Measurements from ENCODE around the gene SLC17A5.
A peak's percentile ranks its signal among the peaks of the same experiment; 100 is the strongest.

SLC17A5 gene

GRCh38 chr6:73610444-73611275, 43.1 kb downstream of the SLC17A5 start:
- no peak overlapping the region for H2AK5ac ChIP-seq (ENCODE audit: low read length)
- peak overlapping the region; percentile 51 for H3K18ac ChIP-seq (ENCODE audit: low read length)
- H3K23ac ChIP-seq (ENCODE audit: low read length), result no peak overlapping the region
- WGBS (ENCODE audit: extremely low coverage, insufficient coverage, low lambda C conversion rate), result no CpG with 5 or more reads among the region's 6 CpGs
- peak; percentile 30 for DNase-seq
- no peak overlapping the region for H2BK120ac ChIP-seq (ENCODE audit: low read depth, low read length)
- no peaks in the 10 kb centered on the region for H3K36me3 ChIP-seq (ENCODE audit: control insufficient read depth, insufficient read depth, low read length)
- no peaks in the 10 kb centered on the region for H3K27me3 ChIP-seq (ENCODE audit: insufficient read depth, low read length, poor library complexity)
- no peak overlapping the region for H3K4me3 ChIP-seq (ENCODE audit: low read length)
- H4K5ac ChIP-seq (ENCODE audit: low read length), result no peak overlapping the region
- no peak overlapping the region for H3K27ac ChIP-seq (ENCODE audit: low read depth, low read length)
- no peak overlapping the region for H2BK5ac ChIP-seq (ENCODE audit: low read length)
- no peaks in the 10 kb centered on the region for H3K79me2 ChIP-seq (ENCODE audit: control insufficient read depth, insufficient read depth, low read length)
- no peak overlapping the region for H3K9ac ChIP-seq (ENCODE audit: low read length)
- H2BK15ac ChIP-seq (replicated peaks; ENCODE audit: low read depth), result no peak overlapping the region
- H3K79me1 ChIP-seq (ENCODE audit: low read length), result no peaks in the 10 kb centered on the region
- H4K8ac ChIP-seq (ENCODE audit: low read depth, low read length), result no peak overlapping the region
- no peaks in the 10 kb centered on the region for H3K4me1 ChIP-seq (ENCODE audit: control insufficient read depth, low read depth, low read length)
- no peak overlapping the region for H3K4ac ChIP-seq (ENCODE audit: low read depth, low read length)
- H3K4me2 ChIP-seq (ENCODE audit: low read length), result no peak overlapping the region
- H3K56ac ChIP-seq (ENCODE audit: low read length), result no peak overlapping the region

- H2BK120ac ChIP-seq (ENCODE audit: low read depth, low read length), result no peak overlapping the region
- no CpG with 5 or more reads among the region's 4 CpGs for WGBS (ENCODE audit: extremely low coverage, insufficient coverage, low lambda C conversion rate)
These were observed 45.0 kb downstream of the SLC17A5 start for GRCh38 chr6:73608761-73609160.

GRCh38 chr6:73606428-73606827, 47.4 kb downstream of the SLC17A5 start:
- H3K79me2 ChIP-seq (ENCODE audit: control insufficient read depth, insufficient read depth, low read length), result no peaks in the 10 kb centered on the region
- H3K23ac ChIP-seq (ENCODE audit: low read length), result no peak overlapping the region
- H2BK15ac ChIP-seq (replicated peaks; ENCODE audit: low read depth), result no peak overlapping the region
- H2BK5ac ChIP-seq (ENCODE audit: low read length), result no peak overlapping the region
- H3K4me2 ChIP-seq (ENCODE audit: low read length), result no peak overlapping the region
- H3K27me3 ChIP-seq (ENCODE audit: insufficient read depth, low read length, poor library complexity), result no peaks in the 10 kb centered on the region
- no peak overlapping the region for H4K8ac ChIP-seq (ENCODE audit: low read depth, low read length)
- H4K5ac ChIP-seq (ENCODE audit: low read length), result no peak overlapping the region
- H3K36me3 ChIP-seq (ENCODE audit: control insufficient read depth, insufficient read depth, low read length), result no peaks in the 10 kb centered on the region
- H3K4ac ChIP-seq (ENCODE audit: low read depth, low read length), result no peak overlapping the region
- WGBS (ENCODE audit: extremely low coverage, insufficient coverage, low lambda C conversion rate), result no CpG with 5 or more reads among the region's 2 CpGs
- no peak overlapping the region for H3K4me3 ChIP-seq (ENCODE audit: low read length)
- no peaks in the 10 kb centered on the region for H3K4me1 ChIP-seq (ENCODE audit: control insufficient read depth, low read depth, low read length)
- H2AK5ac ChIP-seq (ENCODE audit: low read length), result no peak overlapping the region
- H3K56ac ChIP-seq (ENCODE audit: low read length), result no peak overlapping the region
- H3K79me1 ChIP-seq (ENCODE audit: low read length), result no peaks in the 10 kb centered on the region
- no peak overlapping the region for H2BK120ac ChIP-seq (ENCODE audit: low read depth, low read length)
- no peak overlapping the region for H3K18ac ChIP-seq (ENCODE audit: low read length)
- DNase-seq, result no peak
- no peak overlapping the region for H3K9ac ChIP-seq (ENCODE audit: low read length)
- H3K27ac ChIP-seq (ENCODE audit: low read depth, low read length), result no peak overlapping the region

More at GRCh38 chr6:73608761-73609160, 45.0 kb downstream of the SLC17A5 start:
- Histone ChIP-seq H4K5ac (ENCODE audit: low read length) (no peak overlapping the region), H2BK5ac (ENCODE audit: low read length) (no peak overlapping the region), H3K4me2 (ENCODE audit: low read length) (no peak overlapping the region), H3K27me3 (ENCODE audit: insufficient read depth, low read length, poor library complexity) (no peaks in the 10 kb centered on the region), H3K79me1 (ENCODE audit: low read length) (no peaks in the 10 kb centered on the region), H3K36me3 (ENCODE audit: control insufficient read depth, insufficient read depth, low read length) (no peaks in the 10 kb centered on the region), H4K8ac (ENCODE audit: low read depth, low read length) (no peak overlapping the region), H3K18ac (ENCODE audit: low read length) (no peak overlapping the region), H3K79me2 (ENCODE audit: control insufficient read depth, insufficient read depth, low read length) (no peaks in the 10 kb centered on the region), H3K27ac (ENCODE audit: low read depth, low read length) (no peak overlapping the region), H3K4ac (ENCODE audit: low read depth, low read length) (no peak overlapping the region), H3K9ac (ENCODE audit: low read length) (no peak overlapping the region), H2BK15ac (replicated peaks; ENCODE audit: low read depth) (no peak overlapping the region), H3K56ac (ENCODE audit: low read length) (no peak overlapping the region), H3K23ac (ENCODE audit: low read length) (no peak overlapping the region), H2AK5ac (ENCODE audit: low read length) (no peak overlapping the region), H3K4me3 (ENCODE audit: low read length) (no peak overlapping the region), H3K4me1 (ENCODE audit: control insufficient read depth, low read depth, low read length) (no peaks in the 10 kb centered on the region)
- DNase-seq, result no peak

GRCh38 chr6:73604461-73604860, 49.3 kb downstream of the SLC17A5 start:
- H3K56ac ChIP-seq (ENCODE audit: low read length), result no peak overlapping the region
- H2AK5ac ChIP-seq (ENCODE audit: low read length), result no peak overlapping the region
- H3K27ac ChIP-seq (ENCODE audit: low read depth, low read length), result no peak overlapping the region
- no peak overlapping the region for H2BK120ac ChIP-seq (ENCODE audit: low read depth, low read length)
- H4K8ac ChIP-seq (ENCODE audit: low read depth, low read length), result no peak overlapping the region
- no peak overlapping the region for H3K23ac ChIP-seq (ENCODE audit: low read length)
- DNase-seq, result no peak
- no peak overlapping the region for H4K5ac ChIP-seq (ENCODE audit: low read length)
- H2BK5ac ChIP-seq (ENCODE audit: low read length), result no peak overlapping the region
- no peaks in the 10 kb centered on the region for H3K36me3 ChIP-seq (ENCODE audit: control insufficient read depth, insufficient read depth, low read length)
- no peak overlapping the region for H3K4me3 ChIP-seq (ENCODE audit: low read length)
- no peak overlapping the region for H3K18ac ChIP-seq (ENCODE audit: low read length)
- H2BK15ac ChIP-seq (replicated peaks; ENCODE audit: low read depth), result no peak overlapping the region
- H3K27me3 ChIP-seq (ENCODE audit: insufficient read depth, low read length, poor library complexity), result no peaks in the 10 kb centered on the region
- H3K9ac ChIP-seq (ENCODE audit: low read length), result no peak overlapping the region
- WGBS (ENCODE audit: extremely low coverage, insufficient coverage, low lambda C conversion rate), result no CpG with 5 or more reads among the region's 5 CpGs
- no peaks in the 10 kb centered on the region for H3K4me1 ChIP-seq (ENCODE audit: control insufficient read depth, low read depth, low read length)
- H3K4me2 ChIP-seq (ENCODE audit: low read length), result no peak overlapping the region
- H3K4ac ChIP-seq (ENCODE audit: low read depth, low read length), result no peak overlapping the region
- H3K79me2 ChIP-seq (ENCODE audit: control insufficient read depth, insufficient read depth, low read length), result no peaks in the 10 kb centered on the region
- H3K79me1 ChIP-seq (ENCODE audit: low read length), result no peaks in the 10 kb centered on the region

- Histone ChIP-seq H2BK15ac (replicated peaks; ENCODE audit: low read depth) (no peak overlapping the region), H4K8ac (ENCODE audit: low read depth, low read length) (no peak overlapping the region), H2BK5ac (ENCODE audit: low read length) (no peak overlapping the region), H4K5ac (ENCODE audit: low read length) (no peak overlapping the region), H3K18ac (ENCODE audit: low read length) (no peak overlapping the region), H3K4me2 (ENCODE audit: low read length) (no peak overlapping the region), H2BK120ac (ENCODE audit: low read depth, low read length) (no peak overlapping the region), H3K36me3 (ENCODE audit: control insufficient read depth, insufficient read depth, low read length) (no peaks in the 10 kb centered on the region), H3K27ac (ENCODE audit: low read depth, low read length) (no peak overlapping the region), H2AK5ac (ENCODE audit: low read length) (no peak overlapping the region), H3K56ac (ENCODE audit: low read length) (no peak overlapping the region), H3K4ac (ENCODE audit: low read depth, low read length) (no peak overlapping the region), H3K79me2 (ENCODE audit: control insufficient read depth, insufficient read depth, low read length) (no peaks in the 10 kb centered on the region), H3K4me3 (ENCODE audit: low read length) (no peak overlapping the region), H3K27me3 (ENCODE audit: insufficient read depth, low read length, poor library complexity) (no peaks in the 10 kb centered on the region), H3K9ac (ENCODE audit: low read length) (no peak overlapping the region), H3K23ac (ENCODE audit: low read length) (no peak overlapping the region), H3K4me1 (ENCODE audit: control insufficient read depth, low read depth, low read length) (no peaks in the 10 kb centered on the region), H3K79me1 (ENCODE audit: low read length) (no peaks in the 10 kb centered on the region)
- no peak for DNase-seq
- no CpG with 5 or more reads among the region's 1 CpG for WGBS (ENCODE audit: extremely low coverage, insufficient coverage, low lambda C conversion rate)
These were observed 49.8 kb downstream of the SLC17A5 start for GRCh38 chr6:73604020-73604419.

All from mesendoderm (in vitro differentiated cells).